OCI-LY3 (cell line): ENCODE measurements around the gene ESRRG.

ENCODE experiments used
- H2AFZ ChIP-seq: fragments of 200-600, 300-600 bp; shearing (Covaris generic); 2 replicates; pipeline ENCODE4 v1.6.0; 2014; ENCODE audit warnings: antibody characterized with exemption, low read depth, low read length
- H3K27ac ChIP-seq: fragments of 200-600, 300-600 bp; sonication (generic); 2 replicates; pipeline ENCODE4 v1.5.1; 2014; ENCODE audit warnings: mild to moderate bottlenecking, low read length, moderate library complexity, mixed read lengths
- H3K27me3 ChIP-seq: fragments of 200-600, 300-600 bp; sonication (generic); 2 replicates; pipeline ENCODE4 v1.6.1; 2014; ENCODE audit warnings: low read depth, low read length, mixed read lengths
- H3K36me3 ChIP-seq: fragments of 200-600, 300-600 bp; sonication (generic); replicated peaks from 2 replicates; pipeline ENCODE3; 2014; ENCODE audit warnings: low read depth, low read length, mixed read lengths
- H3K4me1 ChIP-seq: fragments of 300-600, 200-600 bp; sonication (generic); 2 replicates; pipeline ENCODE4 v1.6.1; 2014; ENCODE audit warnings: low read length, mixed read lengths
- H3K4me2 ChIP-seq: fragments of 200-600, 300-600 bp; sonication (generic); 2 replicates; pipeline ENCODE4 v1.6.1; 2014; ENCODE audit warnings: low read length, mixed read lengths
- H3K4me3 ChIP-seq: fragments of 300-600, 200-600 bp; sonication (generic); 2 replicates; pipeline ENCODE4 v1.5.1; 2014; ENCODE audit warnings: antibody characterized with exemption, mild to moderate bottlenecking, low read length, moderate library complexity
- H3K79me2 ChIP-seq: fragments of 300-600, 200-600 bp; shearing (Covaris generic); 2 replicates; pipeline ENCODE4 v1.6.1; 2014; ENCODE audit warnings: mild to moderate bottlenecking, low read length, mixed read lengths
- H3K9ac ChIP-seq: fragments of 300-600, 200-600 bp; shearing (Covaris generic); 2 replicates; pipeline ENCODE4 v1.6.0; 2014; ENCODE audit warnings: mild to moderate bottlenecking, low read length, moderate library complexity
- H3K9me3 ChIP-seq: fragments of 200-600, 300-600 bp; shearing (Covaris generic); 2 replicates; pipeline ENCODE4 v1.6.1; 2014; ENCODE audit warnings: low read length, mixed read lengths; ENCODE audit not compliant: insufficient read depth
- H4K20me1 ChIP-seq: fragments of 200-600, 300-600 bp; sonication (generic); 2 replicates; pipeline ENCODE4 v1.6.1; 2016; ENCODE audit warnings: low read length, mixed read lengths; ENCODE audit not compliant: insufficient read depth
- CTCF ChIP-seq: fragments of 200-600, 300-600 bp; sonication (generic); IDR thresholded peaks from 2 replicates; pipeline ENCODE4 v1.5.1; 2014; ENCODE audit warnings: antibody characterized with exemption, low read length, low read depth
- EZH2phosphoT487 ChIP-seq: fragments of 200-600 bp; shearing (Covaris generic); IDR thresholded peaks from 2 replicates; pipeline ENCODE4 v1.6.1; 2018; ENCODE audit warnings: antibody characterized with exemption, mixed run types, low read depth

The ESRRG gene

GRCh38 chr1:216606047-216606637 is 117.1 kb downstream of the ESRRG start:
- Histone ChIP-seq H3K4me2 (no peak overlapping the region), H2AFZ (no peak overlapping the region), H3K36me3 (no peaks in the 10 kb centered on the region), H3K9me3 (no peaks in the 10 kb centered on the region), H3K4me3 (no peak overlapping the region), H3K27me3 (no peaks in the 10 kb centered on the region), H4K20me1 (no peaks in the 10 kb centered on the region), H3K4me1 (no peaks in the 10 kb centered on the region), H3K27ac (no peak overlapping the region), H3K9ac (no peak overlapping the region), H3K79me2 (no peaks in the 10 kb centered on the region)
- TF ChIP-seq EZH2phosphoT487 (no peak), CTCF (no peak)

GRCh38 chr1:216604771-216605170 is 118.5 kb downstream of the ESRRG start:
- H3K79me2 ChIP-seq = no peaks in the 10 kb centered on the region
- no peak overlapping the region for H3K27ac ChIP-seq
- no peaks in the 10 kb centered on the region for H4K20me1 ChIP-seq
- no peaks in the 10 kb centered on the region for H3K27me3 ChIP-seq
- no peaks in the 10 kb centered on the region for H3K4me1 ChIP-seq
- no peak overlapping the region for H2AFZ ChIP-seq
- H3K4me3 ChIP-seq = no peak overlapping the region
- no peaks in the 10 kb centered on the region for H3K9me3 ChIP-seq
- H3K36me3 ChIP-seq = no peaks in the 10 kb centered on the region
- no peak overlapping the region for H3K9ac ChIP-seq
- TF ChIP-seq EZH2phosphoT487 (no peak), CTCF (no peak)
- H3K4me2 ChIP-seq = no peak overlapping the region

DNA sequence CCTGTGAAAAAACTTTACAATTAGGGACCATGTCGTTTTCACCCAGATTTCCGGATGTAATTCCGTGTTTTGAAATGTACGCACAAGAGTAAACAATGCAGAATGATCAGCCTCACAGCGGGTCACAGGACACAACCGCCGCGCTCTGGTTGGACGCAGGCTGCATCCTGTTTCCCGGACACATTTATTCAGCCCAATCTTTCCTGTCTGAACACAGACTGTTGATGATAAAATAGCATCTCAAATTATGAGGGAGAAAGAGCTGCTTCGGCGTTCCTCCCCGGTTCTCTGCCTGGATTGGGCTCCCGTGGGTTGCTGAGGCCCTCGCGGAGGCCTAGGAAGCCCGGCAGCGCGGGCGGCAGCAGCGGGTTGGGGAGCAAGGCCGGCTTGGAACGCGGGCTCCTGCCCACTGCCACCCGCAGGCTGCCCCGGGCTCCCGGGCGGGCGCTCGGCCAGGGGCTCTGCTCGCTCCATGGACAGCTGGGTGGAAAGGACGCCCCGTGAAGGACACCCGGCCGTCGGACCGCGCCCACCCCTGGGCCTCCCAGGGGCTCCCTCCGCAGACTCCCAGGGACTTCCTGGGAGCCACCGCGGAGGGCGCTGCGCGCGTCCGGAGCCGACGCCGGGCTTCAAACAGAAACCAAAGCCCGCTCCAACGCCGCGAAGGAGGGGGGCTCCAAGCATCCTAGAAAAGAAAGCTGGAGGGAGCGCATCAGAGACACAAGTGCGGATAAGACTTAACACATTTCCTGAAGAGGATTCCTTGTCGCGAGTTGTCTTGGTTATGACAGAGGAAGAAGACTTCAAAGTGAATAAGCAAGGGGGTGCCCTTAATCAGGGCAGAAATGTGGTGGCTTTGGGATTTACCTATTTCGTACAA is 122.3 kb downstream of the ESRRG start:
- Histone ChIP-seq H3K36me3 (no peaks in the 10 kb centered on the region), H3K79me2 (no peaks in the 10 kb centered on the region), H3K4me1 (no peaks in the 10 kb centered on the region), H3K9ac (no peak overlapping the region), H3K4me3 (no peak overlapping the region), H3K27me3 (no peaks in the 10 kb centered on the region), H3K27ac (no peak overlapping the region), H3K9me3 (no peaks in the 10 kb centered on the region), H3K4me2 (no peak overlapping the region), H2AFZ (no peak overlapping the region), H4K20me1 (no peaks in the 10 kb centered on the region)
- no peak for TF ChIP-seq CTCF
- TF ChIP-seq EZH2phosphoT487 = no peak

DNA sequence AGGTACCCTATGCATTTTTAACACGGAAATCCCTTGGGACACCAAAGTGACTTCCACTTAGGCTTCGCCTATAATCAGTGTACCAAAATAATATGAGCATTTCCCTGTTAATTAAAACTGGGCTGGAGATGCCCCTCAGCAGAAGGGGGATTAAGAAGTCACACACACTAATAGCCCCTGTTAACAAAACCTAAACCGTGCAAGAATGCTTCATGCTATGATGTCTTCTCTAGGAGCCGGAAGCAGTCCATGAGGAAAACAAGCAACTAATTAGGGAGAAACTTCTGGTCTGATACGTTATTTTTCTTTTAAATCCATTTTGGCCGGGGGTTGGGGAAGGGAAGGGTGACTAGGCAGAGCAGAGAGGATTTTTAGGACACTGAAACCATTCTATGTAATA is 123.4 kb downstream of the ESRRG start:
- Histone ChIP-seq H3K79me2 (no peaks in the 10 kb centered on the region), H3K4me1 (no peaks in the 10 kb centered on the region), H3K27ac (no peak overlapping the region), H3K27me3 (no peaks in the 10 kb centered on the region), H3K9ac (no peak overlapping the region), H3K4me2 (no peak overlapping the region), H3K36me3 (no peaks in the 10 kb centered on the region), H3K4me3 (no peak overlapping the region), H2AFZ (no peak overlapping the region), H4K20me1 (no peaks in the 10 kb centered on the region), H3K9me3 (no peaks in the 10 kb centered on the region)
- TF ChIP-seq EZH2phosphoT487 (no peak), CTCF (no peak)
